Measurements from ENCODE around the gene PNKP.

PNKP gene

DNA sequence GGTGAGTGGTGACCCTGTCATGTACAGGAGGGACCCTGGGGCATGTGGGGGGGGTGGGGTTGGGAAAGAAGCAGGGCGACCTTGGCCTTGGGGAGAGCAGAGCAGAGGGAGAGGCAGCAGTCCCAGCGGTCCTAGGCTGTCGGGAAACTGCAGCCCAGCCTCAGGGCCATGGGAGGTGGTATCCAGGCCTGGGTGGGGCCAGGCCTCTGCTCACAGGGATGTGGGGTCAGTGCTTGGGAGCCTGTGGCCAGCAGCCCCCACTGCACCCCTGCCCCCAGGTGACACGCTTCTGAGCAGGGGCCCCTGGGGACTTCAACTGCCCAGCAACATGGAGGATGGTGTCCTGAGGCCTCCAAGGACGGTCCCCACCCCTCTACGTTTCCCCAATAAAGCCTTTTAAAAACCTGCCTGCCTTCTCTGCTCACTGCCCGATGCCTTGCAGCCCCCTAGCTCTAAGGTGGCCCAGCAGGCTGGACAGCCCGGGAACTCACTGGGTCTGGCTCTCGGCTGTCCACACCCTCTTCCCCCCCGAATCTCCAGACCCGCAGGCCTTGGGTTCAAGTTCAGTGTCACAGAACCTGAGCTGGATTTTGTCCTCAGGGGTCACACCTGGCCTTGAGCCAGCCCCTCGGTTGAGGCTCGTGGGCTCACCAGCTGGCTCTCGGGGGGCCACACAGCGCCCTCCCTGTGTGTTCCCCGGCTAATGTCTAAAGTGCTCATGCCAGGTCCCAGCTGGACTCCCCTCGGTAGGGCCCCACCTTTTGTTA is 6.9 kb downstream of the PNKP start:
- no peak for DNase-seq (ENCODE audit: low read depth in 2 of 2)

DNA sequence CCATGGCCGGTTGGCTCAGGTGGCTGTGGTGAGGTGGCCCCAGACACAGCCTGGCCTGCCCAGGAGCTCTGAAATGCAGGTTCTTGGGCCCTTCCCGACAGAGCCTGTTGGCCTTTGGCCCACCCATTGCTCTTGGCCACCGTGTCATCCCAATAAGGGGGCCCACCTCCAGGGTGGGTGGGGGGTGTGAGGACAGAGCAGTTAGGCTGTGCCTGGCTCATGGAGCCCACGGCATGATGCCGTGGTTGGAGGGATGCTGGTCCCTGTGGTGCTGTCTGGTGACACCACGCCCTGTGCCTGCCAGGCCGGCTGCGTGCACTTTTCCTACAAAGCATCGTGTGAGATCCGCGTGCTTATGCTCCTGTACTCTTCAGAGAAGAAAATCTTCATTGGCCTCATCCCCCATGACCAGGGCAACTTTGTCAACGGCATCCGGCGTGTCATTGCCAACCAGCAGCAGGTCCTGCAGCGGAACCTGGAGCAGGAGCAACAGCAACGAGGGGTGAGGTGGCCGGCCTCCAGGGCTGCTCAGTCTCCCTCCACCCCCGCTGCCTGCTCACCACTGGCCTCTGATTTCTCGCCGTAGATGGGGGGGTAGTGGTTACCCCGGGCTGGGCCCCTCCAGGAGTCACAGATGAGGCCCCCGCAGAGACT is 7.6 kb downstream of the PNKP start:
- DNase-seq (ENCODE audit: low read depth in 2 of 2): no peak

DNA sequence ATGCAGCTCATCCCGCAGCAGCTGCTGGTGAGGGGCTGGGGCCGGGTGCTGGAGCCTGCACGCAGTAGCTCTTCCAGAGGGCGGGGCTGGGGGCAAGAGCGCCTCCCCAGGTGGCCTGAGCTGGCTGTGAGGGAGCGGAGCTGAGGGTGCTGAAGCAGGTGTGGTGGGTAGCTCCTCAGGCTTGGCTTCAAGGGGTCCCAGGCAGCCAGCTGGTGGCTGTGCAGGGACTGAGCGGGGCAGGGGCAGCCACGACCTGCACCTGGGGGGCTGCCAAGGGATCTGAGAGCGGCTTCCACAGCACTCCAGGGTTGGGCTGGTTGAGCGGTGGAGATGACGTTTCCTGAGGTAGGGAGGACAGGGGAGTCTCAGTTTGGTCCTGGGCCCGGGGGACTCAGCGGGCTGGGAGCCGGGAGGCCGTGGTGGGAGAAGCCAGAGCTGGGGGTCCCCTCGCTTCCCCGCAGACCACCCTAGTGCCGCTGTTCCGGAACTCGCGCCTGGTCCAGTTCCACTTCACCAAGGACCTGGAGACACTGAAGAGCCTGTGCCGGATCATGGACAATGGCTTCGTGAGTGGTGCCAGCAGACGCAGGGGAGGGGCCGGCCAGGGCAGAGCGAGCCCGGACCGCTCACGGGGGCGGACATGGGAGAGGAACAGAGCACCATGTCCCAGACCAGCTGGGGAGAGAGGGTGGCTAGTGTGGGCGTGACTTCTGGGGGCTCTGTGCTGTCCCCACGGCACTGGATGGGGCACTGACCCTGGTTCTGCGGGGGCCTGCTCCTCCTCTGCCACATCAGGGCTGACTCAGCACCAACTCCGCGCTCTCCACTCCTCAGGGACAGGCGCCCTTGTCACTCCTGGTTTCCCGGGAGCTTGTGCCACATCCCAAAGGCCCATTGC is 9.0 kb downstream of the PNKP start:
- no peak for DNase-seq (ENCODE audit: low read depth in 2 of 2)

DNA sequence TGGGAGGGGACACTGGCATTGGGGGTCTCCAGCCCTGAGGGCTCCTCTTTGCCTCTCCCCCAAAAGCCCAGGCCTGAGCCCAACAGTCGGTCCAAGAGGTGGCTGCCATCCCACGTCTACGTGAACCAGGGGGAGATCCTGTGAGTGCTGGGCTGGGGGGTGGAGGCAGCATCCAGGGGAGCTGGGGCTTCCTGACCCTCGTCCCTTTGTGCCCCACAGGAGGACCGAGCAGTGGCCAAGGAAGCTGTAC is 9.6 kb downstream of the PNKP start:
- no peak for DNase-seq (ENCODE audit: low read depth in 2 of 2)

DNA sequence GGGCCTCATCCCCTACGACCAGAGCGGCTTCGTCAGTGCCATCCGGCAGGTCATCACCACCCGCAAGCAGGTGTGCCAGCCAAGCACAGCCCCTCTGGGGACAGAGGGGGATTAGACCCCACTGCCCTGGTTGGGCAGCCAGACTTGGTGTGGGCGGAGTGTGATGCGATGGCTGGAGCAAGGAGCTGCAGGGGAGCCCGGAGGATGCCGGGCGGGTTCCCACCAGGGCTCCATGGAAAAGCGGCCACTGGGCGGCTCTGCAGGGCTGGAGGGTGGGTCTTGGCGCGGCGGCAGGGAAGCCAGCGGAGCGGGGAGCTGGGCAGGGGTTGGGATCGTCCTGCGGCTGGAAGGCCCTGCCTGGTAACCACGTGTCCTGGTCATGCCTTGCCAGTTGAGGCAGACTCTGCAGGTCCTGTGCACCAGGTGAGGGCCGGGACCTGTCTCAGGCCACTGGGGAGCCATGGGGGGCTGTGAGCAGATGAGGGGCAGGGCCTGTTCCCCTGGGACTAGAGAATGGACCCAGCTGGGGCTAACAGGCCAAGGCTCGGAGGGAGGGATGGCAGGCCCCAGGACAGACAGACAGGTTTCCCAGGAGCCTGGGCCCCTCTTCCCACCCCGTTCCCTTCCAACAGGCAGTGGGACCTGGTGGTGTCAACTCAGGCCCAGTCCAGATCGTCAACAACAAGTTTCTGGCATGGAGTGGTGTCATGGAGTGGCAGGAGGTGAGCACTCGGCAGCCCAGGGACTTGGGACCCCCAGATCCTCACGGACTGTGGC is 10.1 kb downstream of the PNKP start:
- DNase-seq (ENCODE audit: low read depth in 2 of 2): no peak

DNA sequence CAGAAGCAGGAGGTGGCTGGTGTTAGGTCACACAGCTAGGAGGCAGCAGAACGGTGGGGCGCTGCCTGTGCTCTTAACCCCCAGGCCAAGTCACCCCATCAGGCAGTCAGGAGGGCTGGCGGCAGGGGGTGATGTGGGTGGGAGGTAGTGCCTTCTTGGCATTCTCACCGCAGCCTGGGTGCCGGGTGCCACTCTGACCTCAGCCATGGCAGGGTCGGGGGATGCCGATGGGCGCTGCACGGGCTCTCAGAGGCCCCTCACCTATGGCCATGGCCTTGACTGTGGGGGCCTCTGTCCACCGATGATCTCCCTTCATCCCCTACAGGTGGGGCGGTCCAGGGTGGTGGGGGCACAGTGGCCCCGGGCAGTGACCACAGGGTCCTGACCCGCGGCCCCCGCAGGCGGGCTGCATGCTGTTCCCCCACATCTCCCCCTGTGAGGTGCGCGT is 10.8 kb downstream of the PNKP start:
- DNase-seq (ENCODE audit: low read depth in 2 of 2): no peak

DNA sequence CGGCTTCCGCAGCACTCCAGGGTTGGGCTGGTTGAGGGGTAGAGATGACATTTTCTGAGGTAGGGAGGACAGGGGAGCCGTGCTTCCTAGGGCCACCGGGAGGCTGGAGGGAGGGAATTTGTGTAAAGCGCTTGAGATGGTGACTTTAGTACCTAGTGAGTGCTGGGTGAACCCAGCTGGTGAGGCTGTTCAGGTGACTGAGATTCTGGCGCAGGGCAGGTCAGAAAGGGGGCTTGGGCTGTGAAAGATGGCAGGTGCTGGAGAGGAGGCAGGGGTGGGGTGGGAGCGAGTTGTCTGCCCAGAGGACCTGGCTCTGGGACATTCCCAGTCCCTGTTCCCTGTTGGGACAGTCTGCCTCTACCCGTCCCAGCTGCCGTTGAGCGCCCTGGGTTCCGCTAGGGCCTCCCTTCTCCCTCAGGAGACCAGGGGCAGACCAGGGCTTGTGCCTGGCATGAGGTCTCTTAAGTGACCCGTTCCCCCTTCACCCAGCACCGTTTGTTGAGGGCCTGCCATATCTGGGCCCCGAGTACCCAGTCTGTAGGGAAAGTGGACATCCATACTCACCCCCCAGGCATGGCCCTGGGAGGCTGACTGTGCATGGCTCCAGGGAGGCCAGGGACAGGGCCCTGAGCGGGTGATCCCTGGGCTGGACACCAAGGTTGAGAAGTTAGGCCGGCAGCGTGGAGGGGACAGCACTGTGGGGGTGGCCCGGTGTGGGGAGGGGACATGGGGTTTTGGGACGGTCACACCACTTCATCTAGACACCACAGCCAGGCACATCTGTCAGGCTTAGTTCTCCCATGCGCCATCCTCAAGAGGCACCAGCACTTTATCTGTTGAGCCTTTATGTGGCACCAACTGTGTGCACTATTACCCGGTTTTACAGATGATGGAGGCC is 11.5 kb downstream of the PNKP start:
- DNase-seq (ENCODE audit: low read depth in 2 of 2): no peak

DNA sequence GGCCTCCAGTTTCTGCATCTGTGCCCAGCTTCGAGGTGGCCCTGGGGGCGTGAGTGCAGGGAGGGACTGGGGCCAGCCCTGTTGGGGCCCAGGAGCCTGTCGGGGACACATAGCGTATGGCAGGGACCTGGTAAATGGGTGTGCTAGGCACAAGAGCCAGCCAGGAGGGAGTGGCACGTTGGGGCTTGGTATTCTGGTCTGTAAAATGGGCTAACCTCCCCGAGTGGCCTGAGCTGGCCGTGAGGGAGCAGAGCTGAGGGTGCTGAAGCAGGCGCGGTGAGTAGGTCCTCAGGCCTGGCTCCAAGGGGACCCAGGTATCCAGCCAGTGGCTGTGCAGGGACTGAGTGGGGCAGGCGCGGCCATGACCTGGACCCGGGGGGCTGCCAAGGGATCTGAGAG is 12.1 kb downstream of the PNKP start:
- no peak for DNase-seq (ENCODE audit: low read depth in 2 of 2)

DNA sequence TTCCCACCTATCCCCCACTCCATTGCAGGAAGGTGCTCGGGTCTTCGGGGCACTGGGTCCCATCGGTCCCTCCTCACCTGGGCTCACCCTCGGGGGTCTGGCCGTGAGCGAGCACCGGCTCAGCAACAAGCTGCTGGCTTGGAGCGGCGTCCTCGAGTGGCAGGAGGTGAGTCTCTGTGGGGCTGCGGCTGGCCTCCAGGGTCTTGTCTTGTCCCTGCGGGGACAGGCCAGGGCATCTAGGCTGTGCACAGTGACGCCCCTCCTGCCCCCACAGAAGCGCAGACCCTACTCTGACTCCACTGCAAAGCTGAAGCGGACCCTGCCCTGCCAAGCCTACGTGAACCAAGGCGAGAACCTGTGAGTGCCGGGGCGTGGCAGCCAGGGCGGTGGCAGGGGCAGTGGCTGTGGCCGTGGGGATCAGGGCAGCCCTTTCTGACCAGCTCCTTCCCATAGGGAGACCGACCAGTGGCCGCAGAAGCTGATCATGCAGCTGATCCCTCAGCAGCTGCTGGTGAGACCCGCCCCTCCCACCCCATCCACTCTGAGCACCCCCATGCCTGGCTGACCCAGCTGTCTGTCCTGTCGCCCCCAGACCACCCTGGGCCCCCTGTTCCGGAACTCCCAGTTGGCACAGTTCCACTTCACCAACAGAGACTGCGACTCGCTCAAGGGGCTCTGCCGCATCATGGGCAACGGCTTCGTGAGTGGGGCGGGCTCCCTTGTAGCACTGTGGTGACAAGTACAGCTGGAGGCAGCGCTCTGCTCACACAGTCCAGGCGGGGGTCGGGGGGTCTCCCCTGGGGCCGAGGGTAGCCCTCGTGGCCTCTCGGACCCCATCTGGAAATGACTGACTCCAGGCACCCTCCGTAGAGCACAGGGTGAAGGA is 12.8 kb downstream of the PNKP start:
- DNase-seq (ENCODE audit: low read depth in 2 of 2): no peak

DNA sequence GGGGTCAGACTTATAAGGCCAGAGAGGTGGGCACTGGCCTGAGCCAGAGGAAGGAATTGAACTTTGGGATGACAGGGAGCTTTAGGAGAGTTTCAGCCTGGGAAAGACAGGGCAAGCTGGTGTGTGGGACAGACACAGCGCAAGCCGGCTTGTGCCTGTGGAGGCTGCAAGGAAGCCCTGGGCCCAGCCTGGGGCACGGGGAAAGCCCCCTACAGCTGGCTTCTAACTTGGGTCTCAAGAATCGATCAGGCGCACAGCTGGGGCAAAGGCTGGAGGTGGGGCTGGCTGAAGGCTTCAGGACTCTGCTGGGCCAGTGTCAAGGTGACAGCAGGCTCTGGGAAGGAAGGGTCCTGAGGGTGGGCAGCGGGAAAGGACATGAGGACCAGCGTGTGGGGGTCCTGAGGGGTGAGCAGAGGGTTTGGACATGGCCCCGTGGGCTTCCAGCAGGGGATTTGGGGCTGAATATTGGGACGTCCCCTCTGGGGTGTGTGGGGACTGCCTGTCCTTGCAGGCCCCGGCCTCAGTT is 13.5 kb downstream of the PNKP start:
- no peak for DNase-seq (ENCODE audit: low read depth in 2 of 2)

DNA sequence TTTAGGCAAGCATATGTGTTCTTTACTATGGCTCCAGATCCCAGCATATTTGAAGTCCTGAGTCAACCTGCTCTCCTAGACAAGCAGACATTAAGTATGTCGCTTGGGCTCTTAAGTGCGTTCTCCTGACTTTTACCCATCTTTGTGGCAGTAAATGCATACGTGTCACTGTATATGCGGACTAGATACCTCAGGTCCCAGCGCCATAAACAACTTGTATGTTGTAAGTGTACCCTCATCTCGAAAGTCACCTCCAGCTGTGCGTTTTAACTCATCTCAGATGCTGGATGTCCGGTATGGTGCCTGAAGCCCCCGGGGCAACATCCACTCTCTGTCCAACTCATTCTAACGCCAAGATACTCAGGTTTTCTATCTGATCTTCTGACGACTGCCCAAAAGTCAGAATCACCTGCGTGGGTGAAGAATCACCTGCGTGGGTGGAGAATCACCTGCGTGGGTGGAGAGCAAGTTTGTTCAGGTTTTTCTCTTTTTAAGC is 14.7 kb downstream of the PNKP start:
- no peak for DNase-seq (ENCODE audit: low read depth in 2 of 2)

DNA sequence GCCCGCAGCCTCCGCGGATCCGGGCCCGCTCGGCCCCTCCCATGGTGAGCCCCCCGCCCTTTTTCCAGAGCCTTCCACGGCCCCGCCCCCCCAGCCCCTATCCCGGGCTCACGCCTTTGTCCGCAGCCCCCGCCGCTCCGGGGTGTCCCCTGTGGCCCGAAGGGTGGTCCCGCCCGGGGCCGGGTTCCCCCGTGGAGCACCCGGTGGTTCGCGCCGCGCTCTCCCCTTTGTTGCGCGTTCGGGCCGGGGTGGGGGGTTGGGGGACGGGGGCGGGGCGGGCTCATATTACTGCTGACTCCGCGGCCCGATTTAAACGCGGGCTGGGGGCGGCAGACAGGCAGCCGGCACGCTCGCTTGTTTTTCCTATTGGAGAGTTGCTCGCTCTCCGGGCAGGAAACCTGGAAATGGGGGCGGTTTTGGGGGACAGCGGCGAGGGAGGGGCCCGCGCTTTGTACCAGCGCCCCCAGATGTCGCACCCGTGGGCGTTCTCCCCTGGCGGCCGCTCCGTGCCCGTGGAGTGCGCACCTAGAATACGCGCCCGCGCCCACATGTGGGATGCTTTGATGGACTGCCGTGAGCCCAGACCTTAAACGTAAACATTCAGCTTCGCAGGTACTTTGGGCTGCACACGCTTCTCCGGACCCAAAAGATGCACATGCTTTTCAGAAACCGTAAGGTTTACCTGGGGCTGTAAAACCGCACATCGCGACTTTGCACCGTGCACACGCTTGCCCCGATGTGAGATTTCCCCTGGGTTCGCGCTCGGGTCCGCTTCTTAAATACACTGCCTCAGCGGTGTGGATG is 15.7 kb downstream of the PNKP start:
- no peak for DNase-seq (ENCODE audit: low read depth in 2 of 2)

DNA sequence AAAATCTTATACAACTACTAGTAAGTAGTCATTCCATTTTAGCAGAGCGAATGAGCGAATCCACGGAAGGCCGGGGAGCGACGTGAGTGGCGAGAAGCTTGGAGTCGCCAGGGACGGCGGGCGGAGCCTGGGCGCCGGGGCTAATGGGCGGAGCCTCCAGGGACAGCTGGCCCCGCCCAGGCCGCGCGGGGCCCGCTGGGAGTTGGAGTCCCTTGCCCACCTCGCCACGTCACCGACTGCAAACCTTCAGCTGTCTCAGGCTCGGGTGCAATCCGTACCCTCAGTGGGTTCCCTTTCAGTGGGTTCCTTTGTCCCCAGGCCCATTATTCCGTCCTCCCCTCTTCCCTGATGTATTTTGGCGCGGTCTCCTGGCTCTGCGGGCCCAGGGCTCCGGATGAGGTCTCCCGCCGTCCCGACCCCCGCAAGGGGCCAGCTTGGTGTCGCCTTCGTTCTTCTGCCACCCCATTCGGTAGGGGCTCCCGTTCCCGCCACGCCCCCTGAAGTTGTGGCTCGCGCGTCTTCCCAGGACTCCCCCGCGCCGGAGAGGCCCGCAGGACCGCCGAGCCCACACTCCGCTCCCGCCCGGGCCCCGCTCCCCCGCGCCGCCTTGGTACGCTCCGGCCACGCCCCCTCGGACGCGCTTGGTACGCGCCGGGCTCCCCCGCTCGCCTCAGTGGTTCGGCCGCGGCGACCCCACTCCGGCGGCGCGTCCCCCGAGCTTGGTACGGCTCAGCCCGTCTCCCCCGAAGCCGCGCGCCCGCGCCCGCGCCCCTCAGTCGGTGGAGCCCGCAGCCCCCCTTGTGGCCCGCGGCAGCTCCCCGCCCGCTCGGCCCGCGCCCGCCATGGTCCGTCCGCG is 16.7 kb downstream of the PNKP start, which contains the start of gene PTOV1:
Gene PTOV1, plus strand, starts transcription at position 673 of the 856 bp plus-strand sequence.
- DNase-seq (ENCODE audit: low read depth in 2 of 2): peak; percentile 78 to 79

DNA sequence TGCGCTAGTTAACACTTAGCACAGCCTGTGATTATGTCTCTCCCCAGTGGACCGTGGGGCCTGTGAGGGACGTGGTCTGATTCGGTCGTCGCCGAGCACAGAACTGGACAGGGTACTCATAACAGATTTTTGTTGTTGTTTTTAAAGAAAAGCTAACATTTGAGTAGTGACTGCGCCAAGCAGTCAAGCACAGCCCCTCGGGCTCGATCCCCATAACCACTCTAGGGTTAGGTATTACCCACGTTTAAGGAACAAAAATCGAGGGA is 17.2 kb downstream of the PNKP start:
- DNase-seq (ENCODE audit: low read depth in 2 of 2): no peak

DNA sequence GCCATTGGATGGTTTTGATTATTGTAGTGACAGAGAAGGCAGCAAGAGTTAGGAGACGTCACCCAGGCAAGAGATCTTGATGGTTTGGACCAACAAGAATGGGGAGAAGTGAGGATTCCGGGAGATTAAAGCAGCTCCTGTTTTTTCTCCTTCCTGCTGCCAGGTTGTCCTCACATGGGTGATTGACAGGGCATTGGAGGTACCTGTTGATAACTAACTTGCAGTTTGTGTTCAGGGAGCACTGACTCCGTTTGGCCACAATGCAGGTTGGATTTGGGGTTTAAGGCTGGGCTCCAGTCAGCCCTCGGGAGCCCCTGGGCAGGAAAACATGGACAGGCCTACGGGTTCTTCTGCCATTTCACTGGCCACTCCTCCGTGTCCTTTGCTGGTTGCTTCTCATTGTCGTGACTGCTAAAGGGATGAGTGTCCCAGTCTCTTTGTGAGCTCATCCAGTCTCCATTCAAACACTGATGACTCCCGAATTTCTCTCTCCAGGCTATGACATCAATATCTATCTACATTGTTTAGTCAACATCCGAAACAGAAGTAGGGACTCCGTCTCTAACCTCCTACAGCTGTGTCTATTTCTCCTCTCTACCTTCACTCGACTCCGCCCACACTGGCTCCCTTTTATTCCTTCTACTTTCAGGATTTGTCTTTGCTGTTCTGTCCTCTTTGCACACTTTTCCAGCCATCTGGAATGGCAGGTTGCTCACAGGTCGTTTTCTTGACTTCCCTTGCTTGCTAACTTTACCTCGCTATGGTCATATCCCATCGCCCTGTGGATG is 17.7 kb downstream of the PNKP start:
- DNase-seq (ENCODE audit: low read depth in 2 of 2): no peak

DNA sequence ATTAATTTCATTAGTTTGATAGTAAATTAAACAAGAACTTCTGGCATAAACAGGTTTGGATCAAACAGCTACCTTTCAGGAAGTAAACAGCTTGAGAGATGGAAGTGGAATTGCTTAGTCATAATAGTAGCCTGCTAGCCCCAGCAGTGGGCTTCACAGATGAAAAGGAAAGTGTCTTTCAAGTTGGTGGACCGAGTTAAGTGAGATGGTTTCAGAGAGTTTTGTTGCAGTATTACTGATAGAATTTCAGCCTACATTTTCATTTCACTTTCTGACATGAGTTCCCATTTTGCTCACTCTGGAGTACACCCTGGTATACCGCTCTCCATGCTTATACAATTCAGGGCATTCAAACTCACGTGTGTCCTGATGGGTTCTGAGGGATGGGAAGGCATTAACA is 18.4 kb downstream of the PNKP start:
- no peak for DNase-seq (ENCODE audit: low read depth in 2 of 2)
